KBM-7 (cell line): ENCODE results near the gene SPECC1.
"Not testable (repeated sequence)": the region's sequence is repeated elsewhere in the genome, so short reads cannot be mapped to it uniquely, and the experiment has no call there.

Experiments
- DNase-seq: peaks from one replicate; pipeline ENCODE4 v3.0.0-alpha.2; 2015
- in situ Hi-C: fragments of 300-500 bp; cut with MboI; formaldehyde crosslinking; loops from 2 replicates; pipeline ENCODE4 v1.14.3; 2020; ENCODE audit warnings: low sequenced_read_pairs, low pct_unique_long_range_greater_than_20kb, mixed read lengths

The SPECC1 gene

GRCh38 chr17:20214794-20215193, 205.6 kb downstream of the SPECC1 start:
- in situ Hi-C loops, result no loop called here
- no peak for DNase-seq

- DNase-seq, result no peak
- in situ Hi-C loops, result no loop called here
Observed at GRCh38 chr17:20216154-20216815, 207.1 kb downstream of the SPECC1 start.

- no peak for DNase-seq
- in situ Hi-C loops, result no loop called here
Observed at GRCh38 chr17:20216853-20217252, 207.7 kb downstream of the SPECC1 start.

GRCh38 chr17:20217677-20218076, 208.5 kb downstream of the SPECC1 start:
- in situ Hi-C loops, result no loop called here
- no peak for DNase-seq

GRCh38 chr17:20218272-20218671, 209.1 kb downstream of the SPECC1 start:
- in situ Hi-C loops, result no loop called here
- no peak for DNase-seq

GRCh38 chr17:20223808-20224328, 214.7 kb downstream of the SPECC1 start:
- DNase-seq, result no peak
- in situ Hi-C loops, result no loop called here

- in situ Hi-C loops, result no loop called here
- DNase-seq, result no peak
Observed at GRCh38 chr17:20224379-20224778, 215.2 kb downstream of the SPECC1 start.

- in situ Hi-C loops, result no loop called here
- DNase-seq, result no peak
Observed at GRCh38 chr17:20225162-20226115, 216.3 kb downstream of the SPECC1 start.

- DNase-seq, result peak; percentile 82
- in situ Hi-C loops, result no loop called here
Observed at GRCh38 chr17:20226814-20227482, 217.8 kb downstream of the SPECC1 start.

- in situ Hi-C loops, DNase-seq: not testable (repeated sequence)
Observed at GRCh38 chr17:20227720-20228370, 218.7 kb downstream of the SPECC1 start.

GRCh38 chr17:20228410-20228809, 219.3 kb downstream of the SPECC1 start:
- DNase-seq, result no peak
- in situ Hi-C loops, result no loop called here

GRCh38 chr17:20228860-20229259, 219.7 kb downstream of the SPECC1 start:
- in situ Hi-C loops, result no loop called here

GRCh38 chr17:20230924-20231323, 221.8 kb downstream of the SPECC1 start:
- no peak for DNase-seq
- in situ Hi-C loops, result no loop called here

More at GRCh38 chr17:20228860-20229259, 219.7 kb downstream of the SPECC1 start:
- DNase-seq, result no peak

GRCh38 chr17:20232611-20233010, 223.5 kb downstream of the SPECC1 start:
- DNase-seq, result no peak
- in situ Hi-C loops, result no loop called here

GRCh38 chr17:20234276-20234675, 225.1 kb downstream of the SPECC1 start:
- in situ Hi-C loops, result no loop called here
- DNase-seq, result no peak

GRCh38 chr17:20235747-20236146, 226.6 kb downstream of the SPECC1 start:
- DNase-seq, result no peak
- in situ Hi-C loops, result no loop called here

- DNase-seq, result no peak
- in situ Hi-C loops, result no loop called here
Observed at GRCh38 chr17:20236578-20237227, 227.5 kb downstream of the SPECC1 start.

- DNase-seq, in situ Hi-C loops: not testable (repeated sequence)
Observed at GRCh38 chr17:20239776-20240175, 230.6 kb downstream of the SPECC1 start.

GRCh38 chr17:20241855-20242254, 232.7 kb downstream of the SPECC1 start:
- no peak for DNase-seq
- in situ Hi-C loops, result no loop called here
